OCI-LY7 (cell line): Measurements from ENCODE around the gene ZMAT3. TPM values are rescaled to one million over a fixed set of nuclear protein-coding genes. Genes with fewer than 3 reads are reported as not detected.

Source experiments
- BruUV-seq: library from RNA; stranded (reverse); fragments of 400-500 nt; replicated peaks from 2 replicates; lab custom pipeline; 2021; lab: Mats Ljungman, UMichigan
- CTCF ChIA-PET: fragments of 300-600 bp; sonication (Branson Sonifier 250); formaldehyde crosslinking; loops from one replicate; lab custom pipeline; 2022; ENCODE audit warnings: antibody characterized with exemption; ENCODE audit not compliant: unreplicated experiment; lab: Charles Lee
- POLR2A ChIA-PET: fragments of 300-600 bp; sonication (Branson Sonifier 250); formaldehyde crosslinking; loops from one replicate; lab custom pipeline; 2022; ENCODE audit warnings: antibody characterized with exemption; lab: Charles Lee
- DNase-seq: peaks from one replicate; pipeline ENCODE4 v3.0.0-alpha.2; 2015; ENCODE audit warnings: low spot score
- H2AFZ ChIP-seq: fragments of 200-600 bp; sonication (generic), shearing (Covaris generic); 2 replicates; pipeline ENCODE4 v1.6.1; 2014; ENCODE audit warnings: mild to moderate bottlenecking, antibody characterized with exemption, low read length, moderate library complexity
- H3K27ac ChIP-seq: fragments of 200-600 bp; sonication (generic); 2 replicates; pipeline ENCODE4 v1.5.1; 2014; ENCODE audit warnings: mixed run types, low read depth, mild to moderate bottlenecking, moderate library complexity, low read length, inconsistent platforms; ENCODE audit not compliant: poor library complexity, severe bottlenecking
- H3K36me3 ChIP-seq: fragments of 200-600 bp; sonication (generic); 2 replicates; pipeline ENCODE4 v1.6.1; 2014; ENCODE audit warnings: mild to moderate bottlenecking, antibody characterized with exemption, low read length, moderate library complexity, mixed read lengths; ENCODE audit not compliant: insufficient read depth
- H3K4me1 ChIP-seq: fragments of 200-600 bp; sonication (generic); 2 replicates; pipeline ENCODE4 v1.5.1; 2014; ENCODE audit warnings: mild to moderate bottlenecking, low read length; ENCODE audit not compliant: insufficient read depth, poor library complexity, severe bottlenecking
- H3K4me2 ChIP-seq: fragments of 200-600 bp; sonication (generic); 2 replicates; pipeline ENCODE4 v1.6.1; 2014; ENCODE audit warnings: mild to moderate bottlenecking, low read length
- H3K4me3 ChIP-seq: fragments of 200-600 bp; sonication (generic); 2 replicates; pipeline ENCODE4 v1.5.1; 2014; ENCODE audit warnings: mild to moderate bottlenecking, low read depth, low read length; ENCODE audit not compliant: poor library complexity, severe bottlenecking
- H3K79me2 ChIP-seq: fragments of 200-600 bp; sonication (generic); 2 replicates; pipeline ENCODE4 v1.6.1; 2016; ENCODE audit warnings: low read depth, mild to moderate bottlenecking, low read length, moderate library complexity, mixed read lengths; ENCODE audit not compliant: insufficient read depth
- H3K9me2 ChIP-seq: fragments of 200-600 bp; sonication (generic); 2 replicates; pipeline ENCODE4 v1.6.1; 2016; ENCODE audit warnings: mild to moderate bottlenecking, low read length, mixed read lengths; ENCODE audit not compliant: insufficient read depth
- H3K9me3 ChIP-seq: fragments of 200-600 bp; sonication (generic); 2 replicates; pipeline ENCODE4 v1.6.1; 2014; ENCODE audit warnings: mild to moderate bottlenecking, mixed run types, low read length, mixed read lengths
- H4K20me1 ChIP-seq: fragments of 200-600 bp; sonication (generic); 2 replicates; pipeline ENCODE4 v1.6.1; 2014; ENCODE audit warnings: mild to moderate bottlenecking, antibody characterized with exemption, low read length, moderate library complexity, mixed read lengths; ENCODE audit not compliant: insufficient read depth
- CTCF ChIP-seq: fragments of 200-600 bp; sonication (generic); conservative IDR thresholded peaks from 2 replicates; pipeline ENCODE4 v1.5.1; 2014; ENCODE audit warnings: mild to moderate bottlenecking, antibody characterized with exemption, low read length, moderate library complexity, mixed read lengths
- EZH2phosphoT487 ChIP-seq: fragments of 200-600 bp; sonication (generic); IDR thresholded peaks from 2 replicates; pipeline ENCODE4 v1.6.1; 2018; ENCODE audit warnings: low read depth, borderline replicate concordance, mild to moderate bottlenecking, mixed run types, antibody characterized with exemption, low read length, moderate library complexity, mixed read lengths
- intact Hi-C: fragments of 100-400 bp; cut with micrococcal nuclease; formaldehyde crosslinking; loops from one replicate; pipeline ENCODE4 v1.10.0; 2022; ENCODE audit not compliant: unreplicated experiment
- total RNA-seq, 2 experiments: library from RNA; depleted of rRNA in 1 of 2; stranded (reverse); fragments of >200 nt in 1 of 2; shearing (Covaris generic) in 1 of 2; gene quantifications; 2 replicates each; pipeline ENCODE4 v1.2.3, GENCODE V29; 2014 to 2022

ZMAT3 gene
- total RNA-seq, 2 experiments from 2014 or later = 3.7 to 11.3 TPM

GRCh38 chr3:179067839-179068238 lies 3.8 kb downstream of the ZMAT3 start:
- TF ChIP-seq EZH2phosphoT487 (no peak), CTCF (no peak)
- Histone ChIP-seq H3K27ac (no peak overlapping the region), H3K4me3 (no peak overlapping the region), H3K9me2 (no peaks in the 10 kb centered on the region), H3K79me2 (peaks cover 21% of the 10 kb centered on the region; the same call in 1 of the 2 replicates), H2AFZ (no peak overlapping the region), H3K4me1 (peaks cover 26% of the 10 kb centered on the region), H3K9me3 (no peaks in the 10 kb centered on the region), H3K36me3 (peaks cover 41% of the 10 kb centered on the region), H4K20me1 (no peaks in the 10 kb centered on the region), H3K4me2 (no peak overlapping the region)
- intact Hi-C loops = loop anchor here (2.0 kb wide), 1 partner anchor 53 kb away; no protein-coding TSS in a partner anchor
- CTCF ChIA-PET = no interaction called here
- no peak for DNase-seq
- POLR2A ChIA-PET = interaction anchor here (0.6 to 3.6 kb wide), 4 partner anchors 33 to 253 kb away, joined by 3 to 15 read pairs (median 4); no protein-coding TSS in a partner anchor
- no TSS peak for BruUV-seq

- no peaks in the 10 kb centered on the region for H3K9me3 ChIP-seq
- no peak overlapping the region for H3K4me3 ChIP-seq
- no peaks in the 10 kb centered on the region for H4K20me1 ChIP-seq
- no peak for DNase-seq
- no peaks in the 10 kb centered on the region for H3K9me2 ChIP-seq
- TF ChIP-seq EZH2phosphoT487 (no peak), CTCF (no peak)
- peaks cover 25% of the 10 kb centered on the region for H3K4me1 ChIP-seq
- H3K36me3 ChIP-seq = peaks cover 41% of the 10 kb centered on the region
- POLR2A ChIA-PET = interaction anchor here (0.6 to 1.3 kb wide), 2 partner anchors 9 to 489 kb away, joined by 3 to 4 read pairs; no protein-coding TSS in a partner anchor
- BruUV-seq = no TSS peak
- intact Hi-C loops = no loop called here
- peaks cover 21% of the 10 kb centered on the region; the same call in 1 of the 2 replicates for H3K79me2 ChIP-seq
- CTCF ChIA-PET = interaction anchor here (1.0 kb wide), 1 partner anchor 9 kb away, joined by 4 read pairs; no protein-coding TSS in a partner anchor
- no peak overlapping the region for H2AFZ ChIP-seq
- no peak overlapping the region for H3K27ac ChIP-seq
- no peak overlapping the region for H3K4me2 ChIP-seq
Observed at GRCh38 chr3:179067291-179067690, 4.3 kb downstream of the ZMAT3 start.

DNA sequence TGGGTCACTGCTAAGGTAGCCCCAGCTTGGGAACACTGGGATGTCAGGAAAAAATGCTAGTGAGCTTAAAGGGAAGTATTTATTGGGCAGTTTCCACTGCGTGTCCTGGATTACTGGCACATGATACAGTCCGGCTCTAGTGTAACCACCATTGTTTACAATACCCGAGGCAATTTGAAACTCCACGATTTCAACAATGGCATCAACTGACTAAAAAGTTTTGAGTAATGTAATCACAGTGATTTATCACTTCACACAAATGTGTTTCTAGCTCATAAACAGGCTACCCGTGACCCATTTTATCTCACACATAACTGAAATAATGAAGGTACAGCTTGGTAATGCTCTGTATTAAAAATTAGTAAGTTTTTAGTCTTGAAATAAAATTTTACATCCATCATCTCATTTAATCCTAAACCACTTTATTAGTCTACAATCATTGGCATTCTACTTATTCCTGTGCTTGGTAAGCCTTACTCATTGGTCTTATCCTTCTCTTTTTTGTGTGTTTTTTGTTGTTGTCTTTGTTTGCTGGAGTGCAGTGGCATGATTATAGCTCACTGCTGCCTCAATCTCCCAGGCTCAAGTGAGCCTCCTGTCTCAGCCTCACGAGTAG lies 7.6 kb downstream of the ZMAT3 start:
- H3K79me2 ChIP-seq = peaks cover 10% of the 10 kb centered on the region; the same call in 1 of the 2 replicates
- POLR2A ChIA-PET = interaction anchor here (0.6 to 1.4 kb wide), 5 partner anchors 8 to 51 kb away, joined by 3 to 5 read pairs (median 4); partner anchors contain the start of gene ZMAT3

More for the DNA sequence above, 7.6 kb downstream of the ZMAT3 start:
- DNase-seq = no peak
- Histone ChIP-seq H3K36me3 (peaks cover 41% of the 10 kb centered on the region), H3K4me2 (no peak overlapping the region), H3K4me3 (no peak overlapping the region), H3K9me3 (no peaks in the 10 kb centered on the region), H3K9me2 (no peaks in the 10 kb centered on the region), H3K27ac (no peak overlapping the region), H2AFZ (no peak overlapping the region), H3K4me1 (peaks cover 5% of the 10 kb centered on the region), H4K20me1 (no peaks in the 10 kb centered on the region)
- CTCF ChIA-PET = no interaction called here
- intact Hi-C loops = no loop called here
- TF ChIP-seq CTCF = no peak
- TF ChIP-seq EZH2phosphoT487 = no peak
- BruUV-seq = no TSS peak
